GM18505 (cell line): Measurements from ENCODE around the gene PRSS50.

Source experiments
- ATAC-seq: cut with Tn5 transposase; IDR thresholded peaks from one replicate; pipeline ENCODE4 v1.9.1; 2021; ENCODE audit not compliant: unreplicated experiment
- POLR2A ChIP-seq: IDR thresholded peaks from 4 replicates; pipeline ENCODE4 v1.6.1; 2011; ENCODE audit warnings: borderline replicate concordance; ENCODE audit not compliant: insufficient read depth, insufficient read length; ENCODE audit errors: extremely low read depth

The PRSS50 gene

GRCh38 chr3:46670000-46670890, 47.4 kb downstream of the PRSS50 start:
- ATAC-seq = no peak
- TF ChIP-seq POLR2A = no peak

- ATAC-seq = no peak
- TF ChIP-seq POLR2A = no peak
Observed at GRCh38 chr3:46669191-46669999, 48.3 kb downstream of the PRSS50 start.

- no peak for TF ChIP-seq POLR2A
- ATAC-seq = no peak
Observed at GRCh38 chr3:46668591-46668990, 49.1 kb downstream of the PRSS50 start.

GRCh38 chr3:46668116-46668515, 49.6 kb downstream of the PRSS50 start:
- no peak for ATAC-seq

GRCh38 chr3:46667657-46668056, 50.0 kb downstream of the PRSS50 start:
- no peak for ATAC-seq
- no peak for TF ChIP-seq POLR2A

More at GRCh38 chr3:46668116-46668515, 49.6 kb downstream of the PRSS50 start:
- no peak for TF ChIP-seq POLR2A

- no peak for ATAC-seq
- no peak for TF ChIP-seq POLR2A
Observed at GRCh38 chr3:46667061-46667621, 50.5 kb downstream of the PRSS50 start.

- TF ChIP-seq POLR2A = no peak
- no peak for ATAC-seq
Observed at GRCh38 chr3:46666453-46666845, 51.2 kb downstream of the PRSS50 start.

GRCh38 chr3:46665763-46666452, 51.8 kb downstream of the PRSS50 start:
- no peak for ATAC-seq
- no peak for TF ChIP-seq POLR2A

GRCh38 chr3:46664971-46665762, 52.5 kb downstream of the PRSS50 start:
- no peak for TF ChIP-seq POLR2A
- ATAC-seq = no peak

GRCh38 chr3:46664188-46664970, 53.3 kb downstream of the PRSS50 start:
- no peak for ATAC-seq
- no peak for TF ChIP-seq POLR2A

GRCh38 chr3:46663591-46664135, 54.0 kb downstream of the PRSS50 start:
- no peak for TF ChIP-seq POLR2A
- ATAC-seq = no peak

- no peak for ATAC-seq
Observed at GRCh38 chr3:46662771-46663551, 54.7 kb downstream of the PRSS50 start.

More at GRCh38 chr3:46662771-46663551, 54.7 kb downstream of the PRSS50 start:
- TF ChIP-seq POLR2A = no peak
